ENCODE measurements around the gene RPP40. TPM values are rescaled to one million over a fixed set of nuclear protein-coding genes. Genes with fewer than 3 reads are reported as not detected.

RPP40 gene
- total RNA-seq, 4 donors from 2014 or later = 1.6 to 8.7 (median 4.6) TPM; not detected in 1

GRCh38 chr6:5031150-5031549 lies 27.3 kb upstream of the RPP40 start:
- Histone ChIP-seq H3K9me3 (no peaks in the 10 kb centered on the region), H3K4me3 (no peak overlapping the region), H3K27me3 (no peaks in the 10 kb centered on the region), H3K4me1 (peaks cover 0 to 11% (median 8%) of the 10 kb centered on the region in 4 donors), H3K27ac (no peak overlapping the region), H3K36me3 (no peaks in the 10 kb centered on the region)
- in situ Hi-C loops (cut with MboI; ENCODE audit: low pct_ligation_motif_present in 1 of 4, low pct_unique_long_range_greater_than_20kb in 1 of 4, low sequenced_read_pairs in 3 of 4) (no loop called here), intact Hi-C loops (cut with DNase I; ENCODE audit: low total_unique reads) (no loop called here)
- WGBS, 2 donors (ENCODE audit: low coverage in 1 of 2) = 97% methylated on average over 6 of the region's 6 CpGs; no CpG with 5 or more reads in 1 of the 2 donors
- no peak for TF ChIP-seq POLR2AphosphoS5 (IDR thresholded peaks at IDR 0.05)
- TF ChIP-seq CTCF (IDR thresholded peaks at IDR 0.05) = no peak
- TF ChIP-seq POLR2A (IDR thresholded peaks at IDR 0.05) = no peak
- no peak for TF ChIP-seq EP300 (IDR thresholded peaks at IDR 0.05; ENCODE audit: low read depth)
- no peak for DNase-seq

GRCh38 chr6:5030596-5031136 lies 26.8 kb upstream of the RPP40 start:
- Histone ChIP-seq H3K9me3 (no peaks in the 10 kb centered on the region), H3K27me3 (no peaks in the 10 kb centered on the region), H3K4me3 (no peak overlapping the region), H3K4me1 (peaks cover 0 to 16% (median 13%) of the 10 kb centered on the region in 4 donors), H3K36me3 (no peaks in the 10 kb centered on the region), H3K27ac (no peak overlapping the region)
- in situ Hi-C loops (cut with MboI; ENCODE audit: low pct_ligation_motif_present in 1 of 4, low pct_unique_long_range_greater_than_20kb in 1 of 4, low sequenced_read_pairs in 3 of 4) = no loop called here
- DNase-seq = peak; percentile 85
- 28 to 29% methylated on average over 8 to 13 of the region's 13 CpGs for WGBS, 2 donors (ENCODE audit: low coverage in 1 of 2)
- no peak for TF ChIP-seq POLR2A (IDR thresholded peaks at IDR 0.05)
- TF ChIP-seq POLR2AphosphoS5 (IDR thresholded peaks at IDR 0.05) = no peak
- peak; percentile 60 to 70 (median 63) for TF ChIP-seq CTCF (IDR thresholded peaks at IDR 0.05)
- intact Hi-C loops (cut with DNase I; ENCODE audit: low total_unique reads) = no loop called here

GRCh38 chr6:5029609-5030008 lies 25.8 kb upstream of the RPP40 start:
- Histone ChIP-seq H3K9me3 (no peaks in the 10 kb centered on the region), H3K27me3 (no peaks in the 10 kb centered on the region), H3K27ac (no peak overlapping the region), H3K36me3 (no peaks in the 10 kb centered on the region), H3K4me3 (no peak overlapping the region), H3K4me1 (peaks cover 0 to 18% (median 16%) of the 10 kb centered on the region in 4 donors)
- TF ChIP-seq POLR2AphosphoS5 (IDR thresholded peaks at IDR 0.05) = no peak
- DNase-seq = no peak
- intact Hi-C loops (cut with DNase I; ENCODE audit: low total_unique reads) (no loop called here), in situ Hi-C loops (cut with MboI; ENCODE audit: low pct_ligation_motif_present in 1 of 4, low pct_unique_long_range_greater_than_20kb in 1 of 4, low sequenced_read_pairs in 3 of 4) (no loop called here)
- 89 to 95% methylated on average over 2 to 5 of the region's 5 CpGs for WGBS, 2 donors (ENCODE audit: low coverage in 1 of 2)

- Histone ChIP-seq H3K9me3 (no peaks in the 10 kb centered on the region), H3K4me1 (peaks cover 0 to 18% (median 16%) of the 10 kb centered on the region in 4 donors), H3K27ac (no peak overlapping the region), H3K36me3 (no peaks in the 10 kb centered on the region), H3K27me3 (no peaks in the 10 kb centered on the region), H3K4me3 (no peak overlapping the region)
- DNase-seq = no peak
- intact Hi-C loops (cut with DNase I; ENCODE audit: low total_unique reads) (no loop called here), in situ Hi-C loops (cut with MboI; ENCODE audit: low pct_ligation_motif_present in 1 of 4, low pct_unique_long_range_greater_than_20kb in 1 of 4, low sequenced_read_pairs in 3 of 4) (no loop called here)
- WGBS, 2 donors (ENCODE audit: low coverage in 1 of 2) = 92 to 93% methylated on average over 3 to 5 of the region's 5 CpGs
- TF ChIP-seq POLR2AphosphoS5 (IDR thresholded peaks at IDR 0.05) = no peak
- no peak for TF ChIP-seq EP300 (IDR thresholded peaks at IDR 0.05; ENCODE audit: low read depth)
- no peak for TF ChIP-seq POLR2A (IDR thresholded peaks at IDR 0.05)
- no peak for TF ChIP-seq CTCF (IDR thresholded peaks at IDR 0.05)
Observed at GRCh38 chr6:5028921-5029320, 25.1 kb upstream of the RPP40 start.

GRCh38 chr6:5028301-5028700 lies 24.5 kb upstream of the RPP40 start:
- DNase-seq = no peak
- in situ Hi-C loops (cut with MboI; ENCODE audit: low pct_ligation_motif_present in 1 of 4, low pct_unique_long_range_greater_than_20kb in 1 of 4, low sequenced_read_pairs in 3 of 4) (no loop called here), intact Hi-C loops (cut with DNase I; ENCODE audit: low total_unique reads) (no loop called here)
- no peaks in the 10 kb centered on the region for H3K36me3 ChIP-seq
- WGBS, 2 donors (ENCODE audit: low coverage in 1 of 2) = 88 to 95% methylated on average over 3 to 7 of the region's 7 CpGs
- H3K27me3 ChIP-seq = no peaks in the 10 kb centered on the region
- no peak overlapping the region for H3K27ac ChIP-seq
- TF ChIP-seq POLR2AphosphoS5 (IDR thresholded peaks at IDR 0.05) (no peak), EP300 (IDR thresholded peaks at IDR 0.05; ENCODE audit: low read depth) (no peak), POLR2A (IDR thresholded peaks at IDR 0.05) (no peak), CTCF (IDR thresholded peaks at IDR 0.05) (no peak)
- H3K4me1 ChIP-seq = peaks cover 0 to 18% (median 16%) of the 10 kb centered on the region in 4 donors
- no peak overlapping the region for H3K4me3 ChIP-seq
- H3K9me3 ChIP-seq = no peaks in the 10 kb centered on the region
